ENCODE data around the gene PALM3.

DNA sequence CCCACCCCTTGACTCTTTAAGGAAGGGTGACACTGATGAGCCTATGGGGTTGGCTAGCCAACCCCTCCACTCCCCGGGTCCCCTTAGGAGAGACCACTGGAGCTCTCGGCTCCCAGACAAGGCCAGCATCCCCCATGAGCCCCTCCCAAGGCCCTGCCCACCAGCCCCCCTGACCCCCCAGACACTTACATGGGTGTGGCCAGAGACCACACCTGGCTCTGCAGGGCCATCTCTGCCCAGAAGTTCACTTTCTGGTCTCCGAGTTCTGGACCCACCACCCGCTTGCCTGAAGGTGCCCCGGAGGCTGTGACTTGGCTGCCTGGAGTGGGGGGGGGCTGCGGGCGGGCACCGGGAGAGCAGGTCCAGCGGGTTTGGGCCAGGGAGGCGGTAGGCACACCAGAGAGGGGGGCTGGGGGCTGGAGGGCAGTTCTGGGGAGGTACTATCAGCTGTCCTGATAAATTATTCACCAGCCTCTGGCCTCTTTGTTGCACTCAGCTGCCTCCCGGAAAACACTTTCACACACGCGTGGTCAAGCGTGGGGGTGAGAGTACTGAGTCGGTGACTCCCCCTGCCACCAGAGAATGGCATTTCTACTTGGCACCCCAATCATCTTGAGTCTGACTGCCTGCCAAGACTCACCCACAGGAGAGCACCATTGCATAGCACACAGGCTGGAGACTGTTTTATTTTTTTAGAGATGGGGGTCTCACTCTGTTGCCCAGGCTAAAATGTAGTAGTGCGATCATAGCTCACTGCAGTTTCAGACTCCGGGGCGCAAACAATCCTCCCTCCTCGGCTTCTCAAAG, at the start of gene PALM3:
- TF ChIP-seq, protein P1, sequence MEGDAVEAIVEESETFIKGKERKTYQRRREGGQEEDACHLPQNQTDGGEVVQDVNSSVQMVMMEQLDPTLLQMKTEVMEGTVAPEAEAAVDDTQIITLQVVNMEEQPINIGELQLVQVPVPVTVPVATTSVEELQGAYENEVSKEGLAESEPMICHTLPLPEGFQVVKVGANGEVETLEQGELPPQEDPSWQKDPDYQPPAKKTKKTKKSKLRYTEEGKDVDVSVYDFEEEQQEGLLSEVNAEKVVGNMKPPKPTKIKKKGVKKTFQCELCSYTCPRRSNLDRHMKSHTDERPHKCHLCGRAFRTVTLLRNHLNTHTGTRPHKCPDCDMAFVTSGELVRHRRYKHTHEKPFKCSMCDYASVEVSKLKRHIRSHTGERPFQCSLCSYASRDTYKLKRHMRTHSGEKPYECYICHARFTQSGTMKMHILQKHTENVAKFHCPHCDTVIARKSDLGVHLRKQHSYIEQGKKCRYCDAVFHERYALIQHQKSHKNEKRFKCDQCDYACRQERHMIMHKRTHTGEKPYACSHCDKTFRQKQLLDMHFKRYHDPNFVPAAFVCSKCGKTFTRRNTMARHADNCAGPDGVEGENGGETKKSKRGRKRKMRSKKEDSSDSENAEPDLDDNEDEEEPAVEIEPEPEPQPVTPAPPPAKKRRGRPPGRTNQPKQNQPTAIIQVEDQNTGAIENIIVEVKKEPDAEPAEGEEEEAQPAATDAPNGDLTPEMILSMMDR (IDR thresholded peaks at IDR 0.05), result no peak
- no peak for TF ChIP-seq POLR2A (IDR thresholded peaks at IDR 0.05)

Measured in testis (tissue), 2 donors.